Immature natural killer cell (primary cell): Measurements from ENCODE around the gene FTCDNL1. TPM values are rescaled to one million over a fixed set of nuclear protein-coding genes. Genes with fewer than 3 reads are reported as not detected.

Source experiments
- DNase-seq, 3 donors: peaks; one replicate each; pipeline ENCODE4 v3.0.0; 2022; ENCODE audit warnings: mixed read lengths in 1 of 3
- H3K27ac Mint-ChIP-seq, 6 donors: one replicate each; pipeline ENCODE4 v1.8.0; 2020; ENCODE audit warnings: mixed read lengths in 6 of 6, mild to moderate bottlenecking in 5 of 6, inconsistent platforms in 4 of 6, moderate library complexity in 3 of 6
- H3K27me3 Mint-ChIP-seq, 3 donors: one replicate each; pipeline ENCODE4 v1.8.0; 2020 to 2021; ENCODE audit warnings: low read depth in 3 of 3, mild to moderate bottlenecking in 3 of 3, mixed read lengths in 3 of 3, moderate library complexity in 3 of 3, inconsistent platforms in 1 of 3
- H3K36me3 Mint-ChIP-seq, 3 donors: one replicate each; pipeline ENCODE4 v1.8.0; 2020; ENCODE audit warnings: mixed read lengths in 3 of 3, inconsistent platforms in 2 of 3, mild to moderate bottlenecking in 2 of 3
- H3K4me1 Mint-ChIP-seq, 2 donors: one replicate each; pipeline ENCODE4 v1.8.0; 2020; ENCODE audit warnings: inconsistent platforms in 2 of 2, mild to moderate bottlenecking in 2 of 2, mixed read lengths in 2 of 2, moderate library complexity in 1 of 2
- H3K4me3 Mint-ChIP-seq, 5 donors: one replicate each; pipeline ENCODE4 v1.8.0; 2020; ENCODE audit warnings: mild to moderate bottlenecking in 5 of 5, mixed read lengths in 5 of 5, inconsistent platforms in 3 of 5, moderate library complexity in 3 of 5
- H3K9me3 Mint-ChIP-seq, 6 donors: one replicate each; pipeline ENCODE4 v1.8.0; 2020; ENCODE audit warnings: mild to moderate bottlenecking in 6 of 6, mixed read lengths in 6 of 6, inconsistent platforms in 4 of 6, moderate library complexity in 3 of 6
- polyA plus RNA-seq, 3 donors: library from polyadenylated mRNA; unstranded; fragments of 300-500 nt; fragmentation: Illumina TruSeq; gene quantifications; one replicate each; pipeline ENCODE4 v1.2.3, GENCODE V29; 2021

Gene FTCDNL1
- polyA plus RNA-seq, result 1 to 10 TPM in 2 of 3 donors, not detected in 1; 1.1 to 2.8 TPM

DNA sequence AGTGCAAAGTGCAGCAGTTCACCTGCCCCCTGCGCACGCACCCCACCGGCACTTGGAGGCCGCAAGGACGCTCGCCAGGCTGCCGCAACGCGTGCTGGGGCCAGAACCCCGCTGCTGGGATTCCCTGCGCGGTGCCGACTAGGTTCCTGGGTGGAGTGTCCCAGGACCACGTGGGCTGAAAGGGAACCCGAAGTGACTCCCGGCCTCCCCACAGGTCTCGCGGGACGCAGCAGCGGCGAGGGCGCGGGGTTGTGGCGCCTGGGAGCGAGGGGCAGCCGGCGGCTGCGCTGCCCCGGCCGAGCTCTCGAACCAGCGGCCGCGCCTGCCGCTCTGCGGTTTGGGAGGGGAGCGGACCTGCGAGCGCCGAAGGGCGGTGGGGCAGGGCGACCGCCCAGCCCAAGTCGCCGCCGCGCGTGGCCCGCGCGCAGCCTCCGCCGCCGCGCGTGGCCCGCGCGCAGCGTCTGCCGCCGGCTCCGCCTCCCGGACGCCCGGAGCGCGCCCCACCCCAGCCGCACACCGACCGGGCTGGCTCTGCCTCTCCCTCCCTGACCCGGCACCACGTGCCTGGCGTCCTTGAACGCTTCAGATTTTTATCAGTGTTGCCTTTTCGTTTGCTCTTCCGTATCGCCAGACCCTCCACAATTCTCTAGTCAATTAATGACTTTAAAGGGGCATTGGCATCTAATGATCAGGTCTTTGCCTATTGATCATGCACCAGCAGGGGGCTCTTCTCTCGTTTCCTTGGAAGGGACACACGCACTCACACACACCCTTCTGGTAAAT is at the start of gene FTCDNL1:
Gene FTCDNL1 (minus strand): TSS at position 475 of the 783 bp plus-strand sequence. CDS start 2,230 bp downstream, outside the sequence.
- peak; percentile 23 to 47 (median 47) for DNase-seq
- Mint-ChIP-seq H3K4me3 (peak within 1 kb of the TSS; percentile 90 to 99 (median 97)), H3K27me3 (peaks cover 4 to 6% (median 5%) of the 10 kb centered on the region in 3 donors), H3K36me3 (no peaks in the 10 kb centered on the region), H3K27ac (peak within 1 kb of the TSS in 4 of 6 donors; percentile 62 to 74 (median 69)), H3K4me1 (peaks cover 8% of the 10 kb centered on the region in 2 donors), H3K9me3 (no peaks in the 10 kb centered on the region)

DNA sequence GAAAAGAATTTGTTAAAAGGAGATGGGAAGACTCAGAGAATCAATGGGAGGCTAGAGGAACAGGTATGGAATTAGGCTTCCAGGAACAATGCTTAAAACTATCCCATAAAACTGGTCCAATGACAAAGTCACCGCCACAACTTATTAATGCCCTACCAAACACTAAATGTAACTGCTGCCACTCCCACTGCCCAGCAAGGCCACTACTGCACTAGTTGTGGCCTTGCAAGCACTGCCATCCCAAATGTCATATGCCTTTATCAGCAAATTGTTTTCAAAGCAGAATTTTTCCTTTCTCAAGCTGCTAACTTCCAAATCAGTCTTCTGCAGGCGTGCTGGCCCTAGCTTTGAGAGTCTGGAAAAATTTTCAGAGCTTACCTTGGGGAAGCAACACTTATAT is 45.6 kb upstream of the FTCDNL1 start:
- no peaks in the 10 kb centered on the region for H3K9me3 Mint-ChIP-seq
- H3K27me3 Mint-ChIP-seq, result peaks cover 0 to 5% (median 2%) of the 10 kb centered on the region in 3 donors
- no peak overlapping the region for H3K4me3 Mint-ChIP-seq
- H3K4me1 Mint-ChIP-seq, result no peaks in the 10 kb centered on the region
- H3K36me3 Mint-ChIP-seq, result no peaks in the 10 kb centered on the region
- no peak for DNase-seq
- H3K27ac Mint-ChIP-seq, result no peak overlapping the region

DNA sequence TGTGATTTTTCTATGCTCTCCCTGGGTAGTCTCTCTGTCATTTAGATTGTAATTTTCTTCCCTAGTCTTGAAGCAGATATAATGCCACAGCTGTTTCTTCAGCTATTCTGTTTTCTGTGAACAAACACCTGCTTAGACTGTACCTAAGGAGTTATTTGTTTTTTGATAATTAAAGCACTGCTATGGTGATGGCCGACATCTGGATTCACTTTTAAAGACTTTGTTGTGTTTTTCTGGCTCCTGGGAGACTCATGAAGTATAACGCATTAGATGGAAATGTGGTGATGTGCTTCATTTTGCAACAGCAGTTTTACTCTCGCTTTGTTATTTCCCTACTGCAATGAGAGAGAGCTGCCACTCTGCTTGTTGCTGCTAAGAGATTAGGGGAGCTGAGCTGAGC is 44.4 kb upstream of the FTCDNL1 start:
- no peak overlapping the region for H3K27ac Mint-ChIP-seq
- peaks cover 2 to 6% (median 5%) of the 10 kb centered on the region in 3 donors for H3K27me3 Mint-ChIP-seq
- no peaks in the 10 kb centered on the region for H3K4me1 Mint-ChIP-seq
- no peaks in the 10 kb centered on the region for H3K9me3 Mint-ChIP-seq
- no peak for DNase-seq
- no peaks in the 10 kb centered on the region for H3K36me3 Mint-ChIP-seq
- no peak overlapping the region for H3K4me3 Mint-ChIP-seq

DNA sequence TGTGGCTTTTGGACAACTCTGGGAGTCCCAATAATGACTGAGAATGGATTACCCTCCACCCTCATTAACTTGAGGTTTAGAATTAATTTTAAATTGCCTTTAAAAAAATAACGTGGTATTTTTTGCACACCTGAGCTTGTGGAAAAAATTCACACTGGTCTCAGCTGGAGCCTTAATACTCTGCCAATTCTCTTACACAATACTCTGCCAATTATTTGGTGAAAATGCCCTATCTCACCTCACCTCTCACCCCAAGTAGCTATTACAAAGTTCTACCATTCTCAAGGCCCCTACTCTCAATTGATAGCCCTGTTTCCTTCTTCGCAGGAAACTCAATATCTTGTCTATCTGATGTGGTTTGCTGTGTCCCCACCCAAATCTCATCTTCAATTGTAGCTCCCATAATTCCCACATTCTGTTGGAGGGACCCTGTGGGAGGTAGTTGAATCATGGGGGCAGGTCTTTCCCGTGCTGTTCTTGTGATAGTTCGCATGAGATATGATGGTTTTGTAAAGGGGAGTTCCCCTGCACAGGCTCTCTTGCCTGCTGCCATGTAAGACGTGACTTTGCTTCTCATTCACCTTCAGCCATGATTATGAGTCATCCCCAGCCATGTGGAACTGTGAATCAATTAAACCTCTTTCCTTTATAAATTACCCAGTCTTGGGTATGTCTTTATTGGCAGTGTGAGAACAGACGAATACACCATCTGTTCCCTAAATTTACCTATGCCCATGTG is 32.7 kb upstream of the FTCDNL1 start:
- no peaks in the 10 kb centered on the region for H3K36me3 Mint-ChIP-seq
- no peak overlapping the region for H3K4me3 Mint-ChIP-seq
- H3K9me3 Mint-ChIP-seq, result no peaks in the 10 kb centered on the region
- H3K4me1 Mint-ChIP-seq, result no peaks in the 10 kb centered on the region
- H3K27me3 Mint-ChIP-seq, result peaks cover 3 to 10% (median 5%) of the 10 kb centered on the region in 3 donors
- DNase-seq, result no peak
- no peak overlapping the region for H3K27ac Mint-ChIP-seq

DNA sequence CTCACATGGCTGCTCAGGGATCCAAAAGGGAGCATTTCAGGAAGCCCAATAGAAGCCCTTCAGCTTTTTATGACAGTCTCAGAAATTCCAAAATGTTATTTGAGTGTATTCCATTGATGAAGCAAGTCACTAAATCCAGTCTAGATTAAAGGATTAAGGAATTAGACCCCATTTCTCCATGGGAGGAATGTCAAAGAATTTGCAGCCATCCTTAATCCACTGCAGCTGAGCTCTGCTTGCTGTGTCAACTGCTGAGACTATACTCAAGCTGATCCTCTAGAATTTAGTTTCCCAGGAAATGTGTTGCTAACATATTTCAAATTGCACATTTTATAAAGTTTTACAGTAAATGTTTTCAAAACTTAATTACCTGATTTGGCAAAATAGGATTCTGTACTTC is 31.7 kb upstream of the FTCDNL1 start:
- DNase-seq, result no peak
- H3K9me3 Mint-ChIP-seq, result no peaks in the 10 kb centered on the region
- H3K27me3 Mint-ChIP-seq, result peaks cover 3 to 10% (median 3%) of the 10 kb centered on the region in 3 donors
- no peak overlapping the region for H3K4me3 Mint-ChIP-seq
- H3K27ac Mint-ChIP-seq, result no peak overlapping the region
- H3K36me3 Mint-ChIP-seq, result no peaks in the 10 kb centered on the region
- no peaks in the 10 kb centered on the region for H3K4me1 Mint-ChIP-seq

DNA sequence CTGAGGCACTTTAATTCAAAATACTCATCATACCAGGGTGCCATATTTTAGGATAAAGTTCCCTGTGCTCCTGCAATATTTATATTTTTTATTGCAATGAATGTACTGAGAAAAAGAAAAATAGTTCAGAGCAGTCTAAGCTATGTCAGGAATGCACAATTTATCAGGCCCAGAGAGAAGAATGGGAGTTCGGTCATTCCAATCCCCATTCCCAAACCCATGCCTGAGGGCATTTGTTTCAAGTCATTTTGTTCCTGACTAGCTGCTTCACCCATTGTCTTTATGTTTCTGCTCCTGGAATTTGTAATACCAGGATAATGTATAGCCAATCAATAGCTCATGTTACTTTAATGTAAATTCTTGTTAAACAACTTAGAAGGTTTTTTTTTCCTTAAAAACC is 24.4 kb upstream of the FTCDNL1 start:
- Mint-ChIP-seq H3K4me3 (no peak overlapping the region), H3K9me3 (peaks cover 5 to 16% (median 11%) of the 10 kb centered on the region in 6 donors), H3K4me1 (no peaks in the 10 kb centered on the region)

DNA sequence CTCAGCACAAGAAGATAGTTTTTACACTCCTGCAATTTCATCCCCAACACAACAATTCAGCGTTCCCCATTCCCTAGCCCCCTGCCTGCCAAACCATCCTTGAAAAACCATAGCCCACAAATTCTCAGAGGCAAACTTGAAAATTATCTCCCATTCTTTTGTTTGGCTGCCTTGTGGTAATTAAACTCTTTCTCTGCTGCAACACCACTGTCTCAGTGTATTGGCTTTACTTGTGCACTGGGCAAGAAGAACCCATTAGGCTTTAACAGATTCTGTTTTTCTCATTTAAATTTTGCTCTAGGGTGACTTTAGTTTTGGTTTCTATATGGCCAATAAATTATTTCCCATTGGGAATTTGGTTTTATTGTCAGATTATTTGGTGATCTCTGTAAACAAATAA is 23.2 kb upstream of the FTCDNL1 start:
- peaks cover 5 to 16% (median 11%) of the 10 kb centered on the region in 6 donors for H3K9me3 Mint-ChIP-seq
- H3K27ac Mint-ChIP-seq, result no peak overlapping the region
- no peaks in the 10 kb centered on the region for H3K4me1 Mint-ChIP-seq
- no peak for DNase-seq
- peaks cover 0 to 11% (median 3%) of the 10 kb centered on the region in 3 donors for H3K27me3 Mint-ChIP-seq
- H3K4me3 Mint-ChIP-seq, result no peak overlapping the region
- H3K36me3 Mint-ChIP-seq, result peaks cover 0 to 9% (median 8%) of the 10 kb centered on the region in 3 donors

More for the DNA sequence above, 24.4 kb upstream of the FTCDNL1 start:
- Mint-ChIP-seq H3K27ac (no peak overlapping the region), H3K27me3 (peaks cover 0 to 14% (median 3%) of the 10 kb centered on the region in 3 donors), H3K36me3 (peaks cover 0 to 9% (median 8%) of the 10 kb centered on the region in 3 donors)
- no peak for DNase-seq

DNA sequence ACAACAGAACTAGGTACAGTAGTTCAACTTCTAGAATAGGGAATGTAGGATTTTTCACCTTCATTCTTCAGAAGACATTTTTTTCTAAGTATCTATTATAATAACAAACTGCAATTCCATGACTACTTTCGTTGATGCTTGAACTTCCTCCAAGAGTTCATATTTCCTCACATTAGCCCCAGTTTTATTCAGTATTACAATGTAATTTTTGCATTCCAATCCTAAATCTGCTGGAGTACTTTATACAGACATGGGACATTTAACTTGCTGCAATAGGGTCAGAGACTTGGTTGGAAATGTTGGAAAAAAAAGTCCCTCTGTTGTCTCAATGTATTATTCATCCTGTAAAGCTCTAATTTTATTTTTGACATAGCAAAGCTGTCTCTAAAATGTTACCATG is 19.6 kb upstream of the FTCDNL1 start:
- DNase-seq, result no peak
- no peaks in the 10 kb centered on the region for H3K4me1 Mint-ChIP-seq
- H3K27me3 Mint-ChIP-seq, result peaks cover 0 to 7% (median 3%) of the 10 kb centered on the region in 3 donors
- peaks cover 0 to 9% (median 8%) of the 10 kb centered on the region in 3 donors for H3K36me3 Mint-ChIP-seq
- no peak overlapping the region for H3K27ac Mint-ChIP-seq
- H3K4me3 Mint-ChIP-seq, result no peak overlapping the region
- peaks cover 5 to 16% (median 11%) of the 10 kb centered on the region in 6 donors for H3K9me3 Mint-ChIP-seq

DNA sequence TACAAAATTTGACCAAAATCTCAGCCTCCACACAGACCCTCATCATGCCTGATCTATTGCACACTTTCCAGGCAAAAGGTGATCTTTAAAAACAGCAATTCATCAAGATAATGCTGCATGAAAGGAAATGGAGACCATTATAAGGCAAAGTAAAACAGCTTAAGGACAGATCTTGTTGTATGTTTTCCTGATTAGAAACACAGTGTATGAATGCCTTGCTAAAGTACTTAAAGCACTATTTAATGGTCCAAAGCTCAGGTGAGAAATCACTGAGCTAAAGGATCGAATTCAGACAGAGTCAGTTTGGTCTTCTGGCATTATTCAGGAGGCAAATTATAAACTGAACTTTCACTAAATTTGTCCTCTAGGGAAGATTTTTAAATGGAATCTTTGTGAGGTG is 18.7 kb upstream of the FTCDNL1 start:
- Mint-ChIP-seq H3K27ac (no peak overlapping the region), H3K27me3 (peaks cover 0 to 3% (median 3%) of the 10 kb centered on the region in 3 donors), H3K4me3 (no peak overlapping the region), H3K9me3 (peaks cover 5 to 10% (median 9%) of the 10 kb centered on the region in 6 donors), H3K4me1 (no peaks in the 10 kb centered on the region), H3K36me3 (peaks cover 0 to 9% (median 8%) of the 10 kb centered on the region in 3 donors)
- no peak for DNase-seq

DNA sequence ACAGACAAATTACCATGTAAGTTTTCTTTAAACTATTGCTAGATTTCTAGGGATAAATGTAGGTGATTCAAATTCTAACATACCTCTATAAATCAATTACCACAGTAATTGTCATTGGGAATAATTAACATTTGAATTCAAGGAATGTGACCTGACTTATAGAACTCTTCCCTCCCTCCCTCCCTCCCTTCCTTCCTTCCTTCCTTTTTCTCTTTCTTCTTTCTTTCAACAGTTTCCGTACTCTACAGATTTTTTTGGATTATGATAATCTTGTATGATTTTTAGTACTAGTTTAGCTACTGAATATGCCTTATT is 18.2 kb upstream of the FTCDNL1 start:
- Mint-ChIP-seq H3K9me3 (peaks cover 3 to 5% (median 5%) of the 10 kb centered on the region in 6 donors), H3K27ac (no peak overlapping the region), H3K36me3 (peaks cover 0 to 6% (median 4%) of the 10 kb centered on the region in 3 donors), H3K4me3 (no peak overlapping the region), H3K27me3 (peaks cover 0 to 3% (median 3%) of the 10 kb centered on the region in 3 donors), H3K4me1 (no peaks in the 10 kb centered on the region)
- DNase-seq, result no peak

DNA sequence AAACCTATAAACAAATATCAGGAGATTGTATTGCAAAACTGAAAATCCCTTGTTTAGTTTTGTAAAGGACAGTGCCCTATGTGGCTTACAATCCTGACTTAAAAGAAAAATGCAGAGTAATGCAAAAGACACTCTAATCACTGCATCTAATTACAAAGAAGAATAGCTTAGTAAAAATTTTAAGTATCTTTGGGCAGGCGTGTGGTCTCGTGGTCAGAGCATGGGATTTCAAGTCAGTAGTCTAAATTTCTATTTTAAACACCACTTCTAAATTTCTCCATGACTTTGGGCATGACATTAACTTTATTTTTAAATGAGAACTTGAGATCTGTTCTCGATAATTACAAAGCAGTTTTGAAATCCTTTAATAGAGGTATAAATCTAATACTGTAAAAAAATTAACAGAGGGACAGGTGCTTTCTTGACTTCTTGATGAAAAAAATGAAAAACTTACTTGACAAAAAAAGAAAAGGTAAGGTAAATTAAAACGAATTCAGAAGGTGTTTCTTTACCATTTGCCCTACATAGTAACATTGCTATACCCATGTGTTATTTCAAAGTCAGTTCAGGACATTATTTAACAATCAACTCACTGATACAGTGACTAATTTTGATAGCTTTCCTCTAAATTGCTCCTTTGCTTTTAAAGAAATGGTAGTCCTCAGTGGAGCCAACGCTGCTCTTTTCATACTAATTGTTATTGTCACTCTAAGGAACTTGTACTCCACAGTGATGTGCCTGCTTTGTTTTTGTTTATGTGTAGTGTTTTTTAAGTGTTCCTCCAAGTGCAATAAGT is 17.6 kb upstream of the FTCDNL1 start:
- H3K9me3 Mint-ChIP-seq, result no peaks in the 10 kb centered on the region
- H3K4me3 Mint-ChIP-seq, result no peak overlapping the region
- no peak for DNase-seq
- no peaks in the 10 kb centered on the region for H3K4me1 Mint-ChIP-seq
- peaks cover 0 to 3% (median 0%) of the 10 kb centered on the region in 3 donors for H3K36me3 Mint-ChIP-seq
- peaks cover 0 to 3% (median 1%) of the 10 kb centered on the region in 3 donors for H3K27me3 Mint-ChIP-seq
- no peak overlapping the region for H3K27ac Mint-ChIP-seq

DNA sequence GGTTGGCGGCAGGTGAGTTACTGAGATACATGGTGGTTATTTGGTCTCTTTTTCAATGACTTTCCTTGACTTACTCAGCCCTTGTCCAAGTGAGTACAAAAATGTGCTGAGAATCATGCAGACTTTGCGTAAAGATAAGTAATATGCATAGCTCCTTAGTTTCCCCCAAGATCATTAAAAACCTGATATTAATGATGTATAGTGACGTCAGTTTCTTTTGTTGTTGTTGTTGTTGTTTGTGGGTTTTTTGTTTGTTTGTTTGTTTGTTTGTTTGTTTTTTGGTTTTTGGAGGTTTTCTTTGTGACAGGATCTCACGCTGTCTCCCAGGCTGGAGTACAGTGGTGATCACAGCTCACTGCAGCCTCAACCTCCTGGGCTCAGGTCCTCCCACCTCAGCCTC is 14.9 kb upstream of the FTCDNL1 start:
- Mint-ChIP-seq H3K27ac (no peak overlapping the region), H3K36me3 (no peaks in the 10 kb centered on the region), H3K27me3 (peaks cover 0 to 2% (median 1%) of the 10 kb centered on the region in 3 donors), H3K9me3 (no peaks in the 10 kb centered on the region), H3K4me1 (no peaks in the 10 kb centered on the region), H3K4me3 (no peak overlapping the region)
- DNase-seq, result no peak

DNA sequence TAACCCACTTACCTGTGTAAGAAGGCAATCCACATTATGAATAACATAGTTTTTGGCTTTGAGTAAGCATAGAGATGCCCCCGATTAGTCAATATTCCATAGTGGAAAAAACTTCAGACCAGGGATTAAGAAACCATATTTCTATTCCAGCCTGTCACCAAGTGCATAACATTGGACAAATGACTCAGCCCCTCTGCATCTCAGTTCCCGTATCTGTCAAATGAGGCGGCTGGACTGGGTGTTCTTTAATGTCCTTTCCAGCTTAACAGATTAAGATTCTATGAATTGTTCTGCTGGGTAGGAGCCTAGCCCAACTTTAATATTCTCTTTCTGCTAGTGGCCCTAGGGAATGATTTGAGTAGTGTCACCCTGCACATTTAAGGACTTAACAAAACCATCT is 11.8 kb upstream of the FTCDNL1 start:
- Mint-ChIP-seq H3K4me3 (no peak overlapping the region), H3K27ac (no peak overlapping the region), H3K4me1 (no peaks in the 10 kb centered on the region), H3K9me3 (no peaks in the 10 kb centered on the region), H3K27me3 (peaks cover 0 to 6% (median 3%) of the 10 kb centered on the region in 3 donors), H3K36me3 (no peaks in the 10 kb centered on the region)
- DNase-seq, result no peak
